Breast epithelium (tissue), 4 donors: Measurements from ENCODE around the gene STPG3. TPM values are rescaled to one million over a fixed set of nuclear protein-coding genes. Genes with fewer than 3 reads are reported as not detected.

Experiments used
- DNase-seq, 2 donors: peaks; one replicate each; pipeline ENCODE4 v3.0.0-alpha.2; 2019; ENCODE audit warnings: low spot score in 2 of 2
- H3K27ac ChIP-seq, 2 donors: fragments of 200-600 bp; sonication (generic) in 1 of 2; one replicate each; pipeline ENCODE4 v1.5.1; 2016 to 2019; ENCODE audit warnings: mild to moderate bottlenecking in 1 of 2
- H3K27me3 ChIP-seq, 2 donors: fragments of 200-600 bp; sonication (generic) in 1 of 2; one replicate each; pipeline versions ENCODE4 v1.5.1 to v1.6.0; 2017 to 2019; ENCODE audit warnings: control low read depth in 1 of 2, mild to moderate bottlenecking in 1 of 2
- H3K36me3 ChIP-seq: fragments of 200-600 bp; one replicate; pipeline ENCODE4 v1.5.1; 2019
- H3K4me1 ChIP-seq, 2 donors: fragments of 200-600 bp; sonication (generic); one replicate each; pipeline ENCODE4 v1.5.1; 2016 to 2019; ENCODE audit warnings: control low read depth in 1 of 2
- H3K4me3 ChIP-seq, 3 donors: fragments of 200-600 bp; sonication (generic); 1 replicate in 2 of 3; 2 replicates in 1 of 3; pipeline ENCODE4 v1.5.1; 2016 to 2019; ENCODE audit warnings: mild to moderate bottlenecking in 3 of 3, moderate library complexity in 2 of 3
- H3K9me3 ChIP-seq, 2 donors: fragments of 200-600 bp; sonication (generic) in 1 of 2; one replicate each; pipeline ENCODE4 v1.5.1; 2016 to 2019; ENCODE audit warnings: control low read depth in 1 of 2
- POLR2A ChIP-seq: fragments of 450-650 bp; IDR thresholded peaks from one replicate; pipeline ENCODE4 v1.6.1; 2016; ENCODE audit warnings: antibody characterized with exemption, mild to moderate bottlenecking, moderate library complexity
- POLR2AphosphoS5 ChIP-seq, 3 donors: sonication (generic); formaldehyde crosslinking; IDR thresholded peaks; one replicate each; pipeline ENCODE4 v1.6.1; 2017; ENCODE audit warnings: antibody characterized with exemption in 3 of 3
- intact Hi-C: fragments of 100-400 bp; cut with DNase I; formaldehyde crosslinking; loops from one replicate; pipeline ENCODE4 v1.15.1; 2023; ENCODE audit warnings: low total_unique reads
- total RNA-seq, 3 donors: library from RNA; depleted of rRNA; stranded (reverse); fragments of >200 nt; gene quantifications; one replicate each; pipeline ENCODE4 v1.1.0, GENCODE V29; 2016
- TF ChIP-seq, protein P1 (sequence below), 3 donors: fragments of 450-650 bp; IDR thresholded peaks; one replicate each; pipeline ENCODE4 v1.5.1; 2016 to 2017; ENCODE audit warnings: antibody characterized with exemption in 3 of 3, mild to moderate bottlenecking in 3 of 3, moderate library complexity in 3 of 3

Gene STPG3
- total RNA-seq, 3 donors from 2014 or later: not detected

- H3K36me3 ChIP-seq: no peaks in the 10 kb centered on the region
- peaks cover 0 to 2% of the 10 kb centered on the region in 2 donors for H3K27me3 ChIP-seq
- intact Hi-C loops: loop anchor here (1.0 kb wide), 1 partner anchor 32 kb away; no protein-coding TSS in a partner anchor
- peak overlapping the region; percentile 55 to 72 for H3K27ac ChIP-seq
- H3K4me3 ChIP-seq: peak overlapping the region; percentile 43 to 76 (median 59)
- peaks cover 22% of the 10 kb centered on the region in 2 donors for H3K4me1 ChIP-seq
- TF ChIP-seq POLR2A: no peak
- TF ChIP-seq, protein P1, sequence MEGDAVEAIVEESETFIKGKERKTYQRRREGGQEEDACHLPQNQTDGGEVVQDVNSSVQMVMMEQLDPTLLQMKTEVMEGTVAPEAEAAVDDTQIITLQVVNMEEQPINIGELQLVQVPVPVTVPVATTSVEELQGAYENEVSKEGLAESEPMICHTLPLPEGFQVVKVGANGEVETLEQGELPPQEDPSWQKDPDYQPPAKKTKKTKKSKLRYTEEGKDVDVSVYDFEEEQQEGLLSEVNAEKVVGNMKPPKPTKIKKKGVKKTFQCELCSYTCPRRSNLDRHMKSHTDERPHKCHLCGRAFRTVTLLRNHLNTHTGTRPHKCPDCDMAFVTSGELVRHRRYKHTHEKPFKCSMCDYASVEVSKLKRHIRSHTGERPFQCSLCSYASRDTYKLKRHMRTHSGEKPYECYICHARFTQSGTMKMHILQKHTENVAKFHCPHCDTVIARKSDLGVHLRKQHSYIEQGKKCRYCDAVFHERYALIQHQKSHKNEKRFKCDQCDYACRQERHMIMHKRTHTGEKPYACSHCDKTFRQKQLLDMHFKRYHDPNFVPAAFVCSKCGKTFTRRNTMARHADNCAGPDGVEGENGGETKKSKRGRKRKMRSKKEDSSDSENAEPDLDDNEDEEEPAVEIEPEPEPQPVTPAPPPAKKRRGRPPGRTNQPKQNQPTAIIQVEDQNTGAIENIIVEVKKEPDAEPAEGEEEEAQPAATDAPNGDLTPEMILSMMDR (IDR thresholded peaks at IDR 0.05): peak in 1 of 3 donors; percentile 3
- DNase-seq: no peak
- H3K9me3 ChIP-seq: no peaks in the 10 kb centered on the region
These were observed 50.2 kb downstream of the STPG3 start for GRCh38 chr9:137301081-137301947.

GRCh38 chr9:137302118-137302448 is 51.0 kb downstream of the STPG3 start, which contains the start of gene NRARP:
TSS of gene NRARP (minus strand) at chr9:137302271. CDS start at chr9:137301928, 343 bp downstream.
- intact Hi-C loops: no loop called here
- no peaks in the 10 kb centered on the region for H3K9me3 ChIP-seq
- H3K36me3 ChIP-seq: no peaks in the 10 kb centered on the region
- peak within 1 kb of the TSS; percentile 89 to 93 for H3K27ac ChIP-seq
- peak; percentile 86 to 89 for DNase-seq
- H3K27me3 ChIP-seq: peaks cover 0 to 2% of the 10 kb centered on the region in 2 donors
- peak within 1 kb of the TSS; percentile 43 to 76 (median 59) for H3K4me3 ChIP-seq
- TF ChIP-seq, protein P1 (IDR thresholded peaks at IDR 0.05): no peak
- TF ChIP-seq POLR2A (no peak), POLR2AphosphoS5 (IDR thresholded peaks at IDR 0.05) (peak in 2 of 3 donors; percentile 10 to 44)
- peaks cover 23 to 29% of the 10 kb centered on the region in 2 donors for H3K4me1 ChIP-seq

GRCh38 chr9:137302449-137303150 is 51.5 kb downstream of the STPG3 start:
- intact Hi-C loops: no loop called here
- Histone ChIP-seq H3K9me3 (no peaks in the 10 kb centered on the region), H3K36me3 (no peaks in the 10 kb centered on the region), H3K27me3 (peaks cover 0 to 2% of the 10 kb centered on the region in 2 donors), H3K4me1 (peaks cover 26 to 35% of the 10 kb centered on the region in 2 donors), H3K27ac (peak overlapping the region; percentile 89 to 93), H3K4me3 (peak overlapping the region; percentile 29 to 76 (median 55))
- peak in 1 of 2 donors; percentile 57 for DNase-seq
- TF ChIP-seq POLR2A (no peak), POLR2AphosphoS5 (IDR thresholded peaks at IDR 0.05) (no peak)
- TF ChIP-seq, protein P1 (IDR thresholded peaks at IDR 0.05): peak; percentile 53 to 70 (median 65)

Other genes with a start within 250 kb of the STPG3 start
- gene ABCA2, start 223.0 kb upstream of the STPG3 start, total RNA-seq: 10 to 100 TPM; 17.0 to 30.6 (median 18.9) TPM
- not detected for gene FUT7, start 219.2 kb upstream of the STPG3 start, total RNA-seq
- 10 to 100 TPM; 21.9 to 63.9 (median 63.1) TPM for gene NPDC1, start 205.1 kb upstream of the STPG3 start, total RNA-seq
- 1 to 10 TPM in 2 of 3 donors, under 1 TPM in 1; 0.16 to 6.7 (median 3.6) TPM for gene ENTPD2, start 197.2 kb upstream of the STPG3 start, total RNA-seq
- gene SAPCD2, start 180.7 kb upstream of the STPG3 start, total RNA-seq: 1 to 10 TPM in 2 of 3 donors, under 1 TPM in 1; 0.96 to 2.9 (median 2.8) TPM
- gene UAP1L1, start 173.8 kb upstream of the STPG3 start, total RNA-seq: 10 to 100 TPM in 1 of 3 donors, 1 to 10 TPM in 2; 6.7 to 12.0 (median 6.9) TPM
- 10 to 100 TPM; 50.1 to 62.8 (median 50.8) TPM for gene MAN1B1, start 164.3 kb upstream of the STPG3 start, total RNA-seq
- 100 to 1,000 TPM; 115 to 137 (median 132) TPM for gene DPP7, start 136.6 kb upstream of the STPG3 start, total RNA-seq
- 1 to 10 TPM in 2 of 3 donors, not detected in 1; 1.3 to 1.9 TPM for gene GRIN1, start 112.1 kb upstream of the STPG3 start, total RNA-seq
- gene LRRC26, start 81.2 kb upstream of the STPG3 start, total RNA-seq: 1 to 10 TPM in 2 of 3 donors, not detected in 1; 7.8 to 9.2 TPM
- not detected for gene TMEM210, start 79.2 kb upstream of the STPG3 start, total RNA-seq
- gene ANAPC2, start 62.7 kb upstream of the STPG3 start, total RNA-seq: 10 to 100 TPM; 32.0 to 35.7 (median 32.9) TPM
- gene SSNA1, start 62.6 kb upstream of the STPG3 start, total RNA-seq: 10 to 100 TPM; 75.0 to 92.8 (median 82.7) TPM
- gene TPRN, start 50.5 kb upstream of the STPG3 start, total RNA-seq: 1 to 10 TPM; 4.0 to 9.2 (median 8.5) TPM
- gene TMEM203, start 45.6 kb upstream of the STPG3 start, total RNA-seq: 10 to 100 TPM; 26.5 to 36.6 (median 26.6) TPM
- 1 to 10 TPM; 4.6 to 9.5 (median 7.2) TPM for gene NDOR1, start 45.6 kb upstream of the STPG3 start, total RNA-seq
- gene RNF208, start 29.0 kb upstream of the STPG3 start, total RNA-seq: 1 to 10 TPM; 1.5 to 2.9 (median 1.8) TPM
- under 1 TPM; 0.29 to 0.66 (median 0.32) TPM for gene CYSRT1, start 26.1 kb upstream of the STPG3 start, total RNA-seq
- gene RNF224, start 23.8 kb upstream of the STPG3 start, total RNA-seq: under 1 TPM in 1 of 3 donors, not detected in 2; 0.29 TPM
- not detected for gene SLC34A3, start 20.4 kb upstream of the STPG3 start, total RNA-seq
- 100 to 1,000 TPM; 112 to 188 (median 183) TPM for gene TUBB4B, start 10.0 kb upstream of the STPG3 start, total RNA-seq
- 10 to 100 TPM; 32.6 to 39.2 (median 38.7) TPM for gene NELFB, start 4.0 kb downstream of the STPG3 start, total RNA-seq
- 1 to 10 TPM; 2.9 to 5.4 (median 3.7) TPM for gene TOR4A, start 26.4 kb downstream of the STPG3 start, total RNA-seq
- 1 to 10 TPM; 2.1 to 6.9 (median 3.5) TPM for gene NRARP, start 51.0 kb downstream of the STPG3 start, total RNA-seq
- 10 to 100 TPM in 2 of 3 donors, 1 to 10 TPM in 1; 7.7 to 28.7 (median 20.6) TPM for gene EXD3, start 171.9 kb downstream of the STPG3 start, total RNA-seq
- 10 to 100 TPM in 1 of 3 donors, 1 to 10 TPM in 2; 2.9 to 13.8 (median 4.6) TPM for gene NOXA1, start 172.1 kb downstream of the STPG3 start, total RNA-seq
- 1 to 10 TPM in 2 of 3 donors, not detected in 1; 2.0 to 3.2 TPM for gene ENTPD8, start 190.1 kb downstream of the STPG3 start, total RNA-seq
- 10 to 100 TPM; 30.9 to 38.4 (median 37.4) TPM for gene NSMF, start 208.0 kb downstream of the STPG3 start, total RNA-seq